Activated CD4-positive, CD25-positive, alpha-beta regulatory T cell (primary cell): ENCODE data around the gene OSBPL5.

Experiments used
- DNase-seq, 4 experiments: peaks; one replicate each; lab custom pipeline; 2025; lab: John Stamatoyannopoulos, UW

The OSBPL5 gene

GRCh38 chr11:3148990-3149851 lies 15.9 kb downstream of the OSBPL5 start:
- no peak for DNase-seq

GRCh38 chr11:3148255-3148989 lies 16.7 kb downstream of the OSBPL5 start:
- DNase-seq: no peak

- no peak for DNase-seq
These were observed 17.5 kb downstream of the OSBPL5 start for GRCh38 chr11:3147626-3148025.

GRCh38 chr11:3147257-3147619 lies 17.9 kb downstream of the OSBPL5 start:
- no peak for DNase-seq

- DNase-seq: no peak
These were observed 18.4 kb downstream of the OSBPL5 start for GRCh38 chr11:3146612-3147256.

- no peak for DNase-seq
These were observed 19.9 kb downstream of the OSBPL5 start for GRCh38 chr11:3145206-3145520.

- no peak for DNase-seq
These were observed 20.6 kb downstream of the OSBPL5 start for GRCh38 chr11:3144296-3145205.

- DNase-seq: no peak
These were observed 21.8 kb downstream of the OSBPL5 start for GRCh38 chr11:3143136-3143880.

GRCh38 chr11:3140291-3140603 lies 24.9 kb downstream of the OSBPL5 start:
- DNase-seq: no peak

- DNase-seq: no peak
These were observed 25.4 kb downstream of the OSBPL5 start for GRCh38 chr11:3139481-3140290.

GRCh38 chr11:3139086-3139440 lies 26.0 kb downstream of the OSBPL5 start:
- no peak for DNase-seq

GRCh38 chr11:3138178-3139085 lies 26.7 kb downstream of the OSBPL5 start:
- DNase-seq: no peak

GRCh38 chr11:3137486-3138177 lies 27.5 kb downstream of the OSBPL5 start:
- no peak for DNase-seq

- DNase-seq: no peak
These were observed 28.3 kb downstream of the OSBPL5 start for GRCh38 chr11:3136546-3137455.

GRCh38 chr11:3135481-3136440 lies 29.3 kb downstream of the OSBPL5 start:
- DNase-seq: no peak

GRCh38 chr11:3134651-3135480 lies 30.2 kb downstream of the OSBPL5 start:
- DNase-seq: no peak
